Activated naive CD8-positive, alpha-beta T cell (primary cell): ENCODE results near the gene CLN5.

Experiments used
- H3K27ac Mint-ChIP-seq: one replicate; pipeline ENCODE4 v1.8.0; 2021; ENCODE audit warnings: mixed read lengths
- H3K27me3 Mint-ChIP-seq: one replicate; pipeline ENCODE4 v1.8.0; 2021; ENCODE audit warnings: mixed read lengths
- H3K36me3 Mint-ChIP-seq: one replicate; pipeline ENCODE4 v1.8.0; 2021; ENCODE audit warnings: mixed read lengths
- H3K4me1 Mint-ChIP-seq: one replicate; pipeline ENCODE4 v1.8.0; 2021; ENCODE audit warnings: low read depth, mixed read lengths
- H3K4me3 Mint-ChIP-seq: one replicate; pipeline ENCODE4 v1.8.0; 2021; ENCODE audit warnings: mild to moderate bottlenecking, mixed read lengths
- H3K9me3 Mint-ChIP-seq: one replicate; pipeline ENCODE4 v1.8.0; 2021; ENCODE audit warnings: low read depth, mixed read lengths

CLN5 gene

GRCh38 chr13:77048681-77049080, 56.8 kb downstream of the CLN5 start:
- H3K4me1 Mint-ChIP-seq: no peaks in the 10 kb centered on the region
- H3K27ac Mint-ChIP-seq: peak overlapping the region; percentile 69
- no peak overlapping the region for H3K4me3 Mint-ChIP-seq
- H3K36me3 Mint-ChIP-seq: peaks cover 22% of the 10 kb centered on the region
- no peaks in the 10 kb centered on the region for H3K9me3 Mint-ChIP-seq
- H3K27me3 Mint-ChIP-seq: no peaks in the 10 kb centered on the region

GRCh38 chr13:77053192-77053591, 61.3 kb downstream of the CLN5 start:
- H3K27me3 Mint-ChIP-seq: no peaks in the 10 kb centered on the region
- H3K4me3 Mint-ChIP-seq: no peak overlapping the region
- no peak overlapping the region for H3K27ac Mint-ChIP-seq
- H3K9me3 Mint-ChIP-seq: no peaks in the 10 kb centered on the region
- peaks cover 22% of the 10 kb centered on the region for H3K36me3 Mint-ChIP-seq
- H3K4me1 Mint-ChIP-seq: no peaks in the 10 kb centered on the region
